ENCODE results near the gene WBP4.
"Not testable (repeated sequence)": the region's sequence is repeated elsewhere in the genome, so short reads cannot be mapped to it uniquely, and the experiment has no call there.

Gene WBP4, protein sequence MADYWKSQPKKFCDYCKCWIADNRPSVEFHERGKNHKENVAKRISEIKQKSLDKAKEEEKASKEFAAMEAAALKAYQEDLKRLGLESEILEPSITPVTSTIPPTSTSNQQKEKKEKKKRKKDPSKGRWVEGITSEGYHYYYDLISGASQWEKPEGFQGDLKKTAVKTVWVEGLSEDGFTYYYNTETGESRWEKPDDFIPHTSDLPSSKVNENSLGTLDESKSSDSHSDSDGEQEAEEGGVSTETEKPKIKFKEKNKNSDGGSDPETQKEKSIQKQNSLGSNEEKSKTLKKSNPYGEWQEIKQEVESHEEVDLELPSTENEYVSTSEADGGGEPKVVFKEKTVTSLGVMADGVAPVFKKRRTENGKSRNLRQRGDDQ

GRCh38 chr13:41061075-41061913 lies at the start of gene WBP4:
Gene WBP4 (plus strand): TSS chr13:41061509. CDS start chr13:41061674, 165 bp downstream.
- peak; percentile 83 for DNase-seq (ENCODE audit: low spot score)

DNA sequence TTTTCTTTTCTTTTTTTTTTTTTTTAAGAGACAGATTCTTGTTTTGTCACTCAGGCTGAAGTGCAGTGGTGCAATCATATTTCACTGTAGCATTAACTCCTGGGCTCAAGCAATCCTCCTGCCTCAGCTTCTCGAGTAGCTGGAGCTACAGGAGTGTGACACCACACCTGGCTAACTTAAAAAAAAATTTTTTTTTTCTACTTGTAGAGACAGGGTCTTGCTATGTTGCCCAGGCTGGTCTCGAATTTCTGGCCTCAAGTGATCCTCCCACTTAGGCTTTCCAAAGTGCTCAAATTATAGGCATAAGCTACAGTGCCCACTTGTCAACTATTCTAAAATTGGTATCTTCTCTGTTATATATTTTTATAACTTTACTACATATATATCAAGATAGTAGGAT lies 48.8 kb upstream of the WBP4 start:
- no peak for DNase-seq (ENCODE audit: low spot score)

DNA sequence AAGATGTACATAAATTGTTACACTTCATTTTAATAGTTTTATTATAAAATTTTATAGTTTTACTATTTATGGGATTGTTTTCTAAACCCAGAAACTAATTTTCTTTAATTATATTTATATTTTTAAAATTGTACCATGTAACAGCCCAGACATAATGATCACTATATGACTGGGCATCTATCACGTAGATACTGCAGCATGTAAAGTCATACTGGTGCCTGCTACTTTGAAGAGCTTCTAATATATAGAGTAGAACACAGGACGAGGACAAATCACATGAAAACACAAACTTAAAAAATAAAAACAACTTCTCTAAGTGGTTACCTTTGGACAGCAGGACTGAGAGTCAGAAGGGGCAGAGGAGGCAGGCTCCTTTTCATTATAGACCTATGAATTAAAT lies 47.5 kb upstream of the WBP4 start:
- no peak for DNase-seq (ENCODE audit: low spot score)

DNA sequence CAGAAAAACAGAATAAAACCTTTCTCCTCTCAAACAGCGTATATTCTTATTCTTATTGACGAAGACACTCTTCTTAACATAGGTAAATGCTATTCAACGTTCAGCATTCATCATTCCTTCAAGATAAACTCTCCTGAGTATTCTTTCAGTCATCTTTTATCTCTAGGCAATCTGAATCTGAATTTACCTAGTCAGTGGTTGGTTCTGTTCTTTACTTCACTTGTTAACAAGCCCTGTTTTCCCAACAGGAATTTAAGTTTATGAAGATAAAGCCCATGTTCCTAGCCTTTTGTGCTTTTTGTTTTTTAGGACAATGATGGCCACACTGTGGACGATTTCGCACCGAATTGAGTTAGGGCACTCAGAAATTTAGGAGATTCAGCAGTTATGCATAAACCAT lies 45.4 kb upstream of the WBP4 start:
- DNase-seq (ENCODE audit: low spot score) = no peak

- no peak for DNase-seq (ENCODE audit: low spot score)
Measured at GRCh38 chr13:41017159-41017558, 44.1 kb upstream of the WBP4 start.

- DNase-seq (ENCODE audit: low spot score) = no peak
Measured at GRCh38 chr13:41017817-41018601, 43.3 kb upstream of the WBP4 start.

DNA sequence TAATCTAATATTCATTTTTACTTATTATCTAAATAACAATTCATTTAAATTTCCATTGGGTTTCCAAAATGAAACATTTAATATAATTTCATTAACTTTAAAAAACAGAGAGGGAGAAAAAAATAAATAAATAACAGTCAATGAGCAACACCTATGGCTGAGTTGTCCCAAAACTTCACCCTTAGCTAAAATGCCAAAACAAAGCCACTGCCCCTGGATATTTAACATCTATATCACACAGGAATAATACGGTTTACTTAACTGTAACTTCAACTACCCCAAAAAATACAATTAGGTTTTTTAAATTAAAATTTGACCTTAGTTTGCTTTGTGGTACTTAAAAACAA lies 42.7 kb upstream of the WBP4 start:
- DNase-seq (ENCODE audit: low spot score) = no peak

DNA sequence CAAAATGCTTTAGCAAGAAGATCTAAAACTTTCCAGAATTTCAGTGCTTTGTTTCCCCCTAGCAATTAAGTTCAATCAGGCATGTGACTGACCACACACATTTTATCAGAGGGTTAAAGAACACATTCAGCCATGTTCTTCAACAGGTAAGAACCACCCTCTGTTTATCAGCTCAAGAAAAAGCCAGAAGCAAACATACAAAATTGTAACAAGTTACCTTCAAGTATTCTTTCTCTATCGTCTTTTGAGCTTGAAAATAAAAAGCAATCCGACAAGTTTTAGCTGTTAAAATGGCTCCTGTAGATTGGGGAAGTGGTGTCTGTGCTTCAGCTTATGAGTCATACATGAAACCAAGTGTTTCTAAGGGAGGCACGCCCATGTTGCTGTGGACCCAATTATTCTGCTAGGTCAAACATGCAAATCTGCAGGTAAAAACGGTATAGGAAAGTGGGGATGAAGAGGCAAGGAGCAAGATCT lies 42.3 kb upstream of the WBP4 start, which contains the start of gene ELF1:
TSS of gene ELF1 (minus strand) at position 306 of the 477 bp plus-strand sequence. CDS start 37,262 bp downstream, outside the sequence.
- peak; percentile 41 for DNase-seq (ENCODE audit: low spot score)

DNA sequence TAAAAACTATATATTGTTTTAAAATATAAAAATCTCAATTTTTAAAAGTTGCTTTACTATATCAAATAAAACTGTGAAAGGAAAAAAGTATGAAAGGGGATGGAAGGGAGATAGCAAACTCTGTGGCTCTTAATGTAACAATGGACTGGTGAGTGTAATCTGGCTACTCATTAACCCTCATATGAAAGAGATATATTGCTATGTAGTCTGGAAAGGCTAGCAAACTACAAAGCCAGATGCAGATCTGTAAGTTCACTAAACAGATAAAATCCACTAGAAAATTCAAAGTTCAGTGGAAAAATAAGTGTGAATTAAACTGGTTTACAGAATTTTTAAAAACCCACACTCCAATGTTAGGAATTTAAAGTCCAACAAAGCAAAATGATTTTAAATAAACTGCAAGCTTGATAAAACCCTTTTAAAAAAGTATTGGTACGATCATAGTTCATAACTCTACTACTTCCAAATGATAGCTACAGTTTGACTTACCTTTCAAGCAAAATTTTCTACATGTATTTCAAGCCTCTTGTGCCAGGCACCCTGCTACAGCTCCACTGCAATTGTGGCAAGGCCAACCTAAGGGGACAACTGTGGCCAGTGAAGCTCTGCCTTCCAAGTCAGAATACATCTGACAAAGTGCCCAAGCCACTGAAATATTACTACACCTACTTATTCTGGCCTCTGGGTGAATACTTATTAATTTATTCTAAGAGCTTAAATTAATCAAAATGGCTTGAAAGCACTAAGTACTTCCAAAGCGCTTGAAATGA lies 41.5 kb upstream of the WBP4 start:
- no peak for DNase-seq (ENCODE audit: low spot score)

GRCh38 chr13:41025518-41025917 lies 35.8 kb upstream of the WBP4 start:
- no peak for DNase-seq (ENCODE audit: low spot score)

GRCh38 chr13:41026788-41027187 lies 34.5 kb upstream of the WBP4 start:
- no peak for DNase-seq (ENCODE audit: low spot score)

DNA sequence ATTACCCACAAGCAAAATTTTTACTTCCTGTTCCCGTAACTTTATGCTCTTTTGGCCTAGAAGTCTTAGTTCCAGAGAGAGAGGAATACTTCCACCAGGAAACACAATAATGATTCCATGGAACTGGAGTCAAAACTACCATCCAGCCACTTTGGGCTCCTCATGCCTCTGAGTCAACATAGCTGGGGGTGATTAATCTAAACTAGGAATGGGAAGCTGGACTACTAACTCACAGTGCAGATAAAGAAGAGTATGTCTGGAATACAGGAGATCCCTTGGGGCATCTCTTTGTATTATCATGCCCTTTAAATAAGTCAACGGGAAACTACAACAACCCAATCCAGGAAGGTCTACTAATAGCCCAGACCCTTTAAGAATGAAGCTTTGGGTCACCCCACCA lies 33.3 kb upstream of the WBP4 start:
- no peak for DNase-seq (ENCODE audit: low spot score)

- DNase-seq (ENCODE audit: low spot score) = no peak
Measured at GRCh38 chr13:41029629-41030028, 31.7 kb upstream of the WBP4 start.

DNA sequence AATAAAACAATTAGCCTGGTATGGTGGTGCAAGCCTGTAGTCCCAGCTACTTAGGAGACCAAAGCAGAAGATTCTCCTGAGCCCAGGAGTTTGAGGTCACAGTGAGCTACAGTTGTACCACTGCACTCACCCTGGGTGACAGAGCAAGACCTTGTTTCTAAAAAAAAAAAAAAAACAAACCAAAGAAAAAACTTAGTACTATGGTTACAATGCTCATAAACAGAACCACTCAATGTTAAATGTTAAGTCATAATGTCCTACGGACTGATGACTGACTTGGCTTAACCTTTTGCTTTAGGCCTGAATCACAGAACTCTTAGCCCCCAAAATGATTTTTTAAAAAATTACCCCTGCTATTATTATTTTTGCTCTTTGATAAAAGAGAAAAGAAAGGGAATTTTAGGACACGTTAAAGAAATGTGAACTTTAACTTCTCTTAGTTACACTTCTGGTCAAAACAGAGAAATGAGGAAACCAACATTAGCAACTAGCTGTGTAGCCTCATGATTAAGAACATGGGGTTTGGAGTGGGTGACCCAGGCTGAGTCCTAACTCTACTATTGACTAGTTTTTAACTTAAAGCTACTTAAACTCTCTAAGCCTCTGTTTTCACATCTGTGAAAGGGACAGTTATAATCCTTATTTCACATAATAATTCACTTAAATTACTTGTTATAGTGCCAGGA lies 28.5 kb upstream of the WBP4 start:
- no peak for DNase-seq (ENCODE audit: low spot score)

DNA sequence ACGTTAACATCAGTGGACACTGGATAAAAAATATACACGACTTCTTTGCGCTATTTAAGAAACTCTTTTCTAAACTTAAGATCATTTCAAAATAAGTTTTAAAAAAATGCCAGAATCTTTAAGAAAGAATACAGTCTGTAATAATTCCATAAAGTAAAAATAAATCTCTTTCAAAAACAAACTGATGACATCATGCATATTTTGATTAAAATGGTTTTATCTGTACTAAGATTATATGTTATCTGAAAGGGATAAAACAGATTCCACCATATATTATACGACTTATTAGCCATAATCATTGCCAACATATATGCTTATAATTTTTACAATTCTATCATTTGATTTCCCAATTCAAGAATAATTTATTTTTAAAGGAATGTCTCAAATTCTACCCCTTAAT lies 26.9 kb upstream of the WBP4 start:
- DNase-seq (ENCODE audit: low spot score) = no peak

DNA sequence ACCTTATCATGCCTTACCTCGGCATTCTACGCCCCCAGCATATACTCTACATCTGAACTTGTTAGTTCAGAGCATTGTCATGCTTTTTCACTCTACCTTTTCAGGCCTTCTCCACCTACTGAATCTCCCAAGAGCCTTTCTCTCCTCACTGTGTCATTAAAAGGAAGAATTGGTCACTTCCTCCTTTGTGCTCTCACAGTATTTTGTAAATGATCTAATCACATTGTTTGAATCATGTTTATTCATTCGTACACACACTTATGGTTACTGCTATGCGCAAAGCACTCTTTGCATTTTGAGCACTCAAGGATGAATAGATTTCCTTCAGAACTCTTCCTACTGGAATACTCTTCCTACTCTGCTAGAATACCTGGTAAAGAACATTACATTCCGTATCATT lies 26.4 kb upstream of the WBP4 start:
- DNase-seq (ENCODE audit: low spot score) = no peak

DNA sequence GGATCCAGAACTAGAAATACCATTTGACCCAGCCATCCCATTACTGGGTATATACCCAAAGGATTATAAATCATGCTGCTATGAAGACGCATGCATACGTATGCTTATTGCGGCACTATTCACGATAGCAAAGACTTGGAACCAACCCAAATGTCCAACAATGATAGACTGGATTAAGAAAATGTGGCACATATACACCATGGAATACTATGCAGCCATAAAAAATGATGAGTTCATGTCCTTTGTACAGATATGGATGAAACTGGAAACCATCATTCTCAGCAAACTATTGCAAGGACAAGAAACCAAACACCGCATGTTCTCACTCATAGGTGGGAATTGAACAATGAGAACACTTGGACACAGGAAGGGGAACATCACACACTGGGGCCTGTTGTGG lies 24.8 kb upstream of the WBP4 start:
- not testable (repeated sequence) for DNase-seq (ENCODE audit: low spot score)

- no peak for DNase-seq (ENCODE audit: low spot score)
Measured at GRCh38 chr13:41039746-41040145, 21.6 kb upstream of the WBP4 start.

- DNase-seq (ENCODE audit: low spot score) = no peak
Measured at GRCh38 chr13:41040584-41041334, 20.6 kb upstream of the WBP4 start.

DNA sequence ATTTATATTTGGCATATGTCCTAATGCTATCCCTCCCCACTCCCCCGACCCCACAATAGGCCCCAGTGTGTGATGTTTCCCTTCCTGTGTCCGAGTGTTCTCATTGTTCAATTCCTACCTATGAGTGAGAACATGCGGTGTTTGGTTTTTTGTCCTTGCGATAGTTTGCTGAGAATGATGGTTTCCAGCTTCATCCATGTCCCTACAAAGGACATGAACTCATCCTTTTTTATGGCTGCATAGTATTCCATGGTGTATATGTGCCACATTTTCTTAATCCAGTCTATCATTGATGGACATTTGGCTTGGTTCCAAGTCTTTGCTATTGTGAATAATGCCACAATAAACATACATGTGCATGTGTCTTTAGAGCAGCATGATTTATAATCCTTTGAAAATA lies 18.9 kb upstream of the WBP4 start:
- not testable (repeated sequence) for DNase-seq (ENCODE audit: low spot score)
